Measurements from ENCODE around the gene GJB4.
"Not testable (repeated sequence)": the region's sequence is repeated elsewhere in the genome, so short reads cannot be mapped to it uniquely, and the experiment has no call there.

Gene GJB4

GRCh38 chr1:34800214-34800613, 40.7 kb downstream of the GJB4 start:
- TF ChIP-seq CTCF (conservative IDR thresholded peaks at IDR 0.05; ENCODE audit: low read length), result no peak
- no peak for DNase-seq (ENCODE audit: low read depth)
- H3K4me3 ChIP-seq (ENCODE audit: low read length), result no peak overlapping the region

GRCh38 chr1:34803770-34804169, 44.2 kb downstream of the GJB4 start:
- no peak for DNase-seq (ENCODE audit: low read depth)
- no peak overlapping the region for H3K4me3 ChIP-seq (ENCODE audit: low read length)
- no peak for TF ChIP-seq CTCF (conservative IDR thresholded peaks at IDR 0.05; ENCODE audit: low read length)

GRCh38 chr1:34806396-34806795, 46.9 kb downstream of the GJB4 start:
- TF ChIP-seq CTCF (conservative IDR thresholded peaks at IDR 0.05; ENCODE audit: low read length), result no peak
- H3K4me3 ChIP-seq (ENCODE audit: low read length), result no peak overlapping the region
- DNase-seq (ENCODE audit: low read depth), result peak; percentile 59

GRCh38 chr1:34808051-34808810, 48.7 kb downstream of the GJB4 start:
- TF ChIP-seq CTCF (conservative IDR thresholded peaks at IDR 0.05; ENCODE audit: low read length), result no peak
- DNase-seq (ENCODE audit: low read depth), result no peak
- no peak overlapping the region for H3K4me3 ChIP-seq (ENCODE audit: low read length)

GRCh38 chr1:34810781-34811180, 51.2 kb downstream of the GJB4 start:
- not testable (repeated sequence) for H3K4me3 ChIP-seq (ENCODE audit: low read length); DNase-seq (ENCODE audit: low read depth)

All from AG10803 (cell line).